NCI-H2227 treated with DMSO at 0.1 percent for 48 hours (cell line): Measurements from ENCODE around the gene VPS18.

Source experiments
- DNase-seq: peaks from one replicate; lab custom pipeline; 2025; lab: John Stamatoyannopoulos, UW

VPS18 gene

DNA sequence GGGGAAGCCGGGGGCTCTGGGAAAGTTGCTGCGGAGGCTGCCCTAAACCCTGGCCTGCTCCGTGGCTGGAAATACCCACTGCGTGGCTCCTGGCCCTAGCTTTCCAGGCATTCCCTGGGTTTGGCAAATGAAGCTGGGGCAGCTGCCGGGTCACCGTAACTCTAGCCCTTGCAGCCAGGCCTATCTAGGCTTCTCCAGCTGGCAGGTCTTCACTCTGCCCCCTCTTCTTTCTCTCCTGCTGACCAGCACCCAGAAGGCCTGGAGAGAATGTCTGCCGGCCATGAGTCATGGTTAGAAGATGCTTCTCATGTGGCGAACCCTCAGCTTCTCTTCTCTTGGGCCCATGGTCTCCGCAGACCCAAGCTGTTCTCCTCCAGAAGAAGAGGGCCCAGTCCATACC, 29.3 kb downstream of the VPS18 start:
- DNase-seq, result no peak

DNA sequence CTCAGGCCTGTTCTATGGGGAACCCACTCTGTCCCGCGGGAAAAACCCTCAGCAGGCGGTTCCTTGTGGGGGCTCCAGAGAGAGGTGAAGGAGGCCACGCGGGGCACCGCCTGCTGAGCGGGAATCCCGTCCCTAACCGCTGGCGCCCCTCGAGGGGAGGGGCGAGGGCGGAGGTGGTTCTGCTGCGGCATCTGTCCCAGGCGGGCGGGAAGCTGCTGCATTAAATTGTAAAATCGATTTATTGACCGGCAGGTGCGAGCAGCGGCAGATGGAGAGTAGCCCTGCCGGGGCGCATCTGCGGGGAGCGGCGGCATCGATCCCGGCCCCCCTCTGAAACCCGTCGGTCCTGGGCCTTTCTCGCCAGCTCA, 31.2 kb downstream of the VPS18 start:
- no peak for DNase-seq

DNA sequence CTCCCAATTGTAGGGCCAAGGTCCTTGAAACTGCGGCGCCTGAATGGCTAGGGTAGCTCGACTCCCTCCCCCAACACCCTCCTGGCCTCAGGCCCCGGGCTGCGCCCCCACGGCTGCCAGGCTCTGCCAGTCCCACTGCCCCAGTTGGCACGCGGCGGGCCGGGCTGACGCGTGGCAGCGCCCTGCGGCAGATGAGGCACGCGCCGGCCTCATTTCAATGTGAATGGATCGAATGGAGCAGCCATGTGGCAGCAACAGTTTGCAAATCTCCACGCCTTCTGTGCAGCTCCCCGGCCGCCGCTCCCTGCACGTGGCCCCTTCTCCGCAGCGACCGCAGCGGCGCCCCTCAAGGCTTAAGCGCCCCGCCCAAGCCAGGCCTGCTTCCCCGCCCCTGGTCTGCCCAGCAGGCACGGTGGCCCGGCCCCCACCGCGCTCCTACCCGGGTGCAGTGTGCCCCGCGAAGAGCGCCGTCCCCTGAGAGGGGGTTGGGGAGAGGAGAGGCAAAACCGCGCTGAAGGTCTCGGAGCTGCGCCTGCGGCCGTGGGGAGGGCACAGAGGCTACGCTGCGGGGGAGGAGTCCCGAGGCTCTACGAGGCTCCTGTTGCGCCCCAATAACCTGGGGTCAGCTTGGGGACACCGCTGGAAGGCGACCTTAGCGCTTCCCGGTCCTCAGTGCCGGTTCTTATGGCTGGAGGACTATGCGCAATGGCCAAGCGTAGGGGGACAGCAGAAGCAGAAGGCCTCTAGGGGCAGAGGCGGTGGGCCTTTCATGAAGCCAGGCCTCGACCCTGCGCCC, 31.8 kb downstream of the VPS18 start:
- DNase-seq, result peak; percentile 26

DNA sequence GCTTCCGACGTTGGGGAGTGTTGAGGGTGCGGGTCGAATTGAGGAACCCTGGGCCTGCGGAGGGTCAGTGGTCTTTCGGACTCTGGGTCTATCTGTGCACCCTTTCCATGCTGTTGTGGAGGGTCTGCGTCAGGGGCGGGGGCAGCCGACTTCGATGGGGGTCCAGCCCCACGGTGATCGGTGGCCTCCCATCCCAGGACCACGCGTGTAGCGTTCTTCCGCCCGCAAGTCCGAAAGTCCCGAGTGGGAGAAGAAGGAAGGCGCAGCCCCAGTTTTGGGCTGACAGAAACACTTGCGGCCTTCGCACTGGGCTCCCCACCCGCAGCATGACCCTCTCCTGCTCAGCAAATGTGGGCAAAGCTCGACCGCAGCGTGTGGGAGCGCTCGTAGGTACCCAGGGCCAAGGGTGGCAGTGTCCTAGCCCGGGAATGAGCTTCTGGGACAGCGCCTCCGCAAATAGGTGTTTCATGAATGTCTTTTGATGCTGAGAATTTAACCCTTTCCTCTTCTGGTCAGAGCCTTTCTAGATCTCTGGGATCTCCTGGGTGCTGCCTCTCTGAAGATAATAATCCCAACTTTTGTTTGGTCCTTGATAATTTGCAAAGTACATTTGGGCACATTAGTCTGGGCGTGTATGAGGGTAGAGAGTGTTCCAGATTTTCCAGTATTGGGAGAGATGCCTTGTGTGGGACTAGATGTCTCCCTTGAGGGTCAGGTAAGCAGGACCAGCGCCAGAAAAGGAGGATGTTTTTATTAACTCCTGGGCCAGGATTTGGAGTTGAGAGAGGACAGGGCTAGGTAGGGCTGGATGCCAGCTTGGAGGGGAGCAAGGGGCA, 32.6 kb downstream of the VPS18 start:
- DNase-seq, result no peak

DNA sequence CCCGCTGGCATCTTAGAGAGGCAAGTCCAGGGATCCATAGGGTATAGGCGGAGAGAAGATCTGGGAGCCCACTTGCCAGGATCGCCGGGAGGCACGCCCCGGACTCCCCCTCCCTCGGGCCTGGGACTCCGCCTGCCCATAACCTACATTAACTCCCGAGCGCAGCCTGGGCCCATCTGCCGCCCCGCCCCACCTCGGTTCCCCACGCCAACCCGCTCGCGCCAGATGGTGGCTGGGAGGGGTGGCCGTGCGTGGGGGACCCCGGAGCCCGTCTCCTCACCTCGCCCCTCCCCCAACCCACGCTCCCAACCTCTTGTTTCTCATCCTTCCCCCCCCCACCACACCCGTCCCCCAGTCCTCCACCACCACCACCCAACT, 33.2 kb downstream of the VPS18 start:
- no peak for DNase-seq

DNA sequence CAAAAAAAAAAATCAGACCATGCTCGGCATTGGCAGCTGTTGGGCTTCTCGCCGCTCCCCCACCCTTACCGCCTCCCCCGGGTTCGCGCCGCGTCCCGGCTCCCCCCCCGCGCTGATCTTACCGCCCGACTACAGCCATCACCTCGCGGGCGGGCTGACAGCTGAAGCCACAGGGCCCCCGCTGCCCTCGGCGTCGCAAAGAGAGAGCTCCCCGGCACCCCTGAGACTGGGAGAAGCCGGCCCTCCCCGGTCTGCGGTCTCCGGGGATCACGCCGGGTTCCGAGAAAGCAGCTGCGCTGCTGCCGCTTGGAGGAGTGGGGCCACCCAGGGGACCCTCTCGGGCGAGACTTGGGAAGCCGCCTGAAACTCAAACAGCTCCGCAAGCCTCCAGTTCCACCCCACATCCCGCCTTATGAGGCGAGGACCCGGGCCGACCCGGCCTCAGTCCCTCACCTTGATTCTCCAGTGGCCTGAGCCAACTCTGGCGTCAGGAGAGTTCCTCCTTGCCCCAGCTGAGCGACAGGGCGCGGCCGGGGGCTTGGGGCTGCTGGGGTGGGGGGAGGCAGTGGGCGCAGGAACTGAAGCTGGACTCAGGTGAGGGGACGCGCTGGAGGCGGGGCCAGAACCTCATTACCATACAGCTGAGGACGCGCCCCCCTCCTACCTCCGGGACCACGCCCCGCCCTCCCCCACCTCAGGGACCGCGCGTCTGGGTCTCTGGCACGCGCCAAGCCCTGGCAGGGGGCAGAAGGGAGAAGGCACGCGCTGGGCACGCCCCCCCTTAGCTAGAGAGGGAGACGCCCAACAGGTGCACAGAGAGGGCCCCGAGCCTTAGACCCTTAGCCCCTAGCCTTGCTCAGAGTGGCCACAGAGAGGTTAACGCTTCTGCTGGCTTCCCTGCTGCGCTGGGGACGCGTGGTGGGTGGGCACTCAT, 33.9 kb downstream of the VPS18 start:
- peak; percentile 13 for DNase-seq

DNA sequence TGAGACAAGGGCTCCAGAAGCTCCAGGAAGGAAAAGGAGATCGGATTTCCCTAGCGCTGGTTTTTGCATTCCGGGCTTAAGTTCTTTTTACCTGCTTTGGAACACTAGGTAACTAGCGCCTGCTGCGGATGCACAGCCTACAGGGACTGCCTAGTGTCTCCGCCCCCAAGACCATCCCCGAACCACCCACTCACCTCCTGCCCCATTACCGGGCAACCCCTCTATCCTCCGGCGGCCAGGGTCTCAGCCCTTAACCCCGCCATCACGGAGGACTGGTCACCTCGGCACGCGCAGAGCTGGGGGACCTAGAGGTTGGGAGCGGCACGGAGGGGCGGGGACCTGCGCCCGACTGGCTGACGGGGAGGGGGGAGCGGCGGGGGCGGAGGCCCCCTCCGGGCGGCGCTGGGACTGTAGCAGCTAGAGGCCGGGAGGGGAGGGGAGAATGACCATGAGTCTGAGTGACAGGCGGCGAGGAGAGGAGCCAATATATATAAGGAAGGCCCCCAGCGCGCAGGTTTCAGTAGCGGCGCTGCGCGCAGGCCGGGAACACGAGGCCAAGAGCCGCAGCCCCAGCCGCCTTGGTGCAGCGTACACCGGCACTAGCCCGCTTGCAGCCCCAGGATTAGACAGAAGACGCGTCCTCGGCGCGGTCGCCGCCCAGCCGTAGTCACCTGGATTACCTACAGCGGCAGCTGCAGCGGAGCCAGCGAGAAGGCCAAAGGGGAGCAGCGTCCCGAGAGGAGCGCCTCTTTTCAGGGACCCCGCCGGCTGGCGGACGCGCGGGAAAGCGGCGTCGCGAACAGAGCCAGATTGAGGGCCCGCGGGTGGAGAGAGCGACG, 34.8 kb downstream of the VPS18 start, which contains the start of gene DLL4:
TSS of gene DLL4 (plus strand) at position 520 of the 839 bp plus-strand sequence. CDS start 329 bp downstream, outside the sequence.
- DNase-seq, result peak; percentile 76

DNA sequence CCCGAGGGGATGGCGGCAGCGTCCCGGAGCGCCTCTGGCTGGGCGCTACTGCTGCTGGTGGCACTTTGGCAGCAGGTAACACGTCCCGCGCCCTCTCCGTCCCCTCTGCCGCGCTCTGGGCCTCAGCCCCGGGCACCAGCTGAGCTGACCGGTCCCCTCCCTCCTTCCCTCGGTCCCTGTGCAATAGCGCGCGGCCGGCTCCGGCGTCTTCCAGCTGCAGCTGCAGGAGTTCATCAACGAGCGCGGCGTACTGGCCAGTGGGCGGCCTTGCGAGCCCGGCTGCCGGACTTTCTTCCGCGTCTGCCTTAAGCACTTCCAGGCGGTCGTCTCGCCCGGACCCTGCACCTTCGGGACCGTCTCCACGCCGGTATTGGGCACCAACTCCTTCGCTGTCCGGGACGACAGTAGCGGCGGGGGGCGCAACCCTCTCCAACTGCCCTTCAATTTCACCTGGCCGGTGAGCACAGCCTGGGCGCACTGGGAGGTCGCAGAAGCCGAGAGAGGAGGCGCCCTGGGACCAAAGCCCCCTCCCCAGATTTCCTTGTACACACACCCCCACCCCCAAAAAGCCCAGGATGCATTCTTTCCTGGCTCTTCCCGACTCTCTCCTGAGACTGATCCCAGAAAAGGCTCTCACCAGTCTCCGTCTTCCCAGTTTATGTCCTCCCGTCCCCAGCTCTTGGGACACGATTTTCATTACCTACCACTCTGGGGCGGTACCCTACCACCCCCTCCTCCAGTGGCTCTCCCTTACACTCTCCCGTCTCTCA, 35.6 kb downstream of the VPS18 start:
- no peak for DNase-seq

DNA sequence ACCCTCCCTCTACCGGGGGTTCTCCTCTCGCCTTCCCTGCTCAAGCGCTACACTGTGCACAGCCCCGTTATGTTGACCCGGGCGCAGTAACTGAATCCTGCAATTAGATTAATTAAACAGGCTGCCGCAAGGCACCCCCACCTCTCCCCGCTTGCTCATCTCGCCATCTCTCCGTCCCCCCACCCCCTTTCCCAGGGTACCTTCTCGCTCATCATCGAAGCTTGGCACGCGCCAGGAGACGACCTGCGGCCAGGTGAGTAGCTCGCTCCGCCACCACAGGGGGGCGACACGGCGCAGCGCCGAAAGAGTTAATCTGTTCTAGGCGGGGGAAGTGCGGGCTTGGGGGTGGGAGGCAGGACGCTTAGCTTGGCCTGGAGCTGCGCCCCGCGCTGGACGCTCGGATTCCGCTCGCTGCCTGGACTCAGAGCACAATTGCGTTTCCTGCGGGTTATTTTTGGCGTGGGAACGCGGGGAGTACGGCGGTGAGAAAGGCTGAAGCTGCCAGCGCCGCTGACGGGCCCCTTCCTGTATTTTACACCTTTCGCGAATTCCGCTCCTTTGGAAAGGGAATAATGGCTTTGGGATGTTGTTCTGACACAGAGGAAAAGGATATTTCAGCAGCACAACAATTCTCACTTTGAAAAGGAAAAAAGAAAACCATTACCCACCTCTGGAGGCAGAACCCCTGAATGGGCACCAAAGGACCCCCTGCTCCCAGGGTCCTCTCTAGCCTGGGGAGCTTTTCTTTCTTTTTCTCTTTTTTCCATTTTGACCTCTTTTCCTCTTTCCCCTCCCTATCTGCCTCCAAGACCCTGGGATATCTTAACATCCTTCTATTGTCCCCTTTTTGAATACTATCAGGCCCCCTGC, 36.4 kb downstream of the VPS18 start:
- DNase-seq, result peak; percentile 4

DNA sequence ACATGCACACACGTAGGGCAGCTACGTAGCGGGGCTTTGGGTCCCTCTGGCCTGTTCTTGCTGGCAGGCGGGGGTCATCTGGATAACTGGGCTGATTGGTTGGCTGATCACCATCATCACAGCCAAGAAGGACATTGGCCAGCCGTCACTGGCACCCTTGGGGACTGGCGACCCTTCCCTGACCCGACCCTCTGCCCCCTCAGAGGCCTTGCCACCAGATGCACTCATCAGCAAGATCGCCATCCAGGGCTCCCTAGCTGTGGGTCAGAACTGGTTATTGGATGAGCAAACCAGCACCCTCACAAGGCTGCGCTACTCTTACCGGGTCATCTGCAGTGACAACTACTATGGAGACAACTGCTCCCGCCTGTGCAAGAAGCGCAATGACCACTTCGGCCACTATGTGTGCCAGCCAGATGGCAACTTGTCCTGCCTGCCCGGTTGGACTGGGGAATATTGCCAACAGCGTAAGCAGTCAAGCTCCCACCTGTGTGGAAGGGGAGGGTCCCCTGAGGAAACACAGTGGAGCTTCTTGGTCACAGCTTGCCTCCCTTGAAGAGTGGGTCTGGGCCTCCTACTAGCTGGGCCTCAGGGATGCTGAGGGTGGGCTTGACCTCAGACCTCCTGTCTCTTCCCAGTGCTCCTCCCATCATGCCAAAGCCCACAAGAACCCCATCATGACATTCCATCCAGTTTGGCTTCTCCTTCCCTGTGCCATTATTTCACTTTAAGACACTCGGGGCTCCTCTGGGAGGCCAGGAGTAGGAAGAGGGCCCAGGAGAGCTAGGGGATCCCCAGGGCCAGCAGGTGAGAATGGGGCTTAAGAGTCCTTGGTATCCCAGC, 37.3 kb downstream of the VPS18 start:
- no peak for DNase-seq

DNA sequence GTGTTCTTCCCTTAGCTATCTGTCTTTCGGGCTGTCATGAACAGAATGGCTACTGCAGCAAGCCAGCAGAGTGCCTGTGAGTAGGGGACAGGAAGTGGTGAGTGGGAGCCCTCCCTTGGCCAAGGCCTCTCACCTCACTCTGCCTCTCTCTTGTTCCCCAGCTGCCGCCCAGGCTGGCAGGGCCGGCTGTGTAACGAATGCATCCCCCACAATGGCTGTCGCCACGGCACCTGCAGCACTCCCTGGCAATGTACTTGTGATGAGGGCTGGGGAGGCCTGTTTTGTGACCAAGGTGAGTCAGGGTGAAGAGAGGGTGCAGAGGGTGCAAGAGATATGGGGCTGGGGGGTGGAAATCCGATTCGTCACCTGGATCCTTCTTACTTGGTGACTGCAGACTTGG, 37.9 kb downstream of the VPS18 start:
- no peak for DNase-seq

DNA sequence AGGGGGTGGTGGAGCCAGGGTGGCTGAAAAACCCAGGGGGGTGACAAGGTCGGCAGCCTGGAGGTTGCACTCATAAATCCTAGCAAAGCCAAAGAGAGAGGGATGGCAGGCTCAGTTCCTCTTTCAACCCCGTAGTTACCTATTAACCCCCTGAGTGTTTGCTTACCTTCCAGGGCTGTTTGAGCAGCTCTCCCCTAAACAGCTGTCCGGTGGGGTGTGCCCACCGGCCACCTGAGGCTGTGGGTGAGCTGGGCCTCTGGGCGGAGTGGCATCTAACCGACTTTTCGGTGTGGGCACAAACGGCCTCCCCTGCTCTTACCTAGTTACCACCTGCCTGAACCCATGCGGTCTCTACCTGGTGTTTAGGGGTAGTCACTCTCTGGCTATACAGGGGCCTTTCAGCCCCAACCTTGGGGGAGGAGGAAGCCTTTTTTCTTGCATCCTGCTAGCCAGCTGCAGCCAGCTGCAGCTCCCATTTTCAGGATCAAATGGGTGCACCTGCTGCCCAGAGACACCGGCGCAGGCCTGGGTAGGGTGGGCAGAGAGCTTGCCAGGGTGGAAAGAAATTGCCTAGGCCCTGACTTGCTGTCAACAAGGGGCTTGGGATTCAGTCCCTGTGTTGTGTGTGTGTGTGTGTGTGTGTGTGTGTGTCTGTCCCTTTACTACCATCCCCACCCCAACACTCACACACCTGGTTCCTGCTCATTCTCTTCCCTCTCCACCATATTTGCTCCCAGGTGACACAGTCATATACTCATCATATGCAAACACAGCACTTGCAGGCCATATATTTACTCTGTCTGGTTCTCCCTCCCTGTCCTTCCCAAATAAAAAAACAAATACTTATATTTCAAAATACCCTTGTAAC, 38.6 kb downstream of the VPS18 start:
- DNase-seq, result no peak

DNA sequence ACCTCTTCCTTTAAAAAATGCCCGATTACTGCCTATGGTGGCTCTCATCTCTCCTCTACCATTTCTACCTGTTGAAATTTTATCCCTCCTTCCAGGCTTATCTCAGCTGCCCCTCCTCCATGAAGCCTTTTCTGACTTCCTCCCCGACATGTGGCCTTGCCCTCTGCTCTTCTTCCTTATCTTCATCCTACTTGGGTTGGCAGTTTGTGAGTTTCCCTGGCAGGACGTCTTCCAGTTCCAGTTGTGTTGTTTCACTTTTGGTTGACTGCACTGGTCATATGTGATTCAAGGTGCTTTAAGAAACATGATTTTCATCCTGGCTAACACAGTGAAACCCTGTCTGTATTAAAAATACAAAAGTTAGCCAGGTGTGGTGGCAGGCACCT, 39.3 kb downstream of the VPS18 start:
- no peak for DNase-seq

DNA sequence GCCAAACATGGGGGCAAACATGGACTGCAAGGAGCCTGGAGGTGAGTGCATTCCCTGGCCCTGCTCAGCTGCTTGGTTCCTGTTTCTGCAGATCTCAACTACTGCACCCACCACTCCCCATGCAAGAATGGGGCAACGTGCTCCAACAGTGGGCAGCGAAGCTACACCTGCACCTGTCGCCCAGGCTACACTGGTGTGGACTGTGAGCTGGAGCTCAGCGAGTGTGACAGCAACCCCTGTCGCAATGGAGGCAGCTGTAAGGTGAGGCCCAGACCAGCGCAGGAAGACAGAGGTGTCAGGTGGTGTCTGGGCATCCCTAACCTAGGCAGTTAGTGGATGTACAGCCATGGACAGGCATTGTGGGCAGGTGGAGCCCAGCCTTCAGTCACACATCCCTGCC, 40.2 kb downstream of the VPS18 start:
- DNase-seq, result no peak

DNA sequence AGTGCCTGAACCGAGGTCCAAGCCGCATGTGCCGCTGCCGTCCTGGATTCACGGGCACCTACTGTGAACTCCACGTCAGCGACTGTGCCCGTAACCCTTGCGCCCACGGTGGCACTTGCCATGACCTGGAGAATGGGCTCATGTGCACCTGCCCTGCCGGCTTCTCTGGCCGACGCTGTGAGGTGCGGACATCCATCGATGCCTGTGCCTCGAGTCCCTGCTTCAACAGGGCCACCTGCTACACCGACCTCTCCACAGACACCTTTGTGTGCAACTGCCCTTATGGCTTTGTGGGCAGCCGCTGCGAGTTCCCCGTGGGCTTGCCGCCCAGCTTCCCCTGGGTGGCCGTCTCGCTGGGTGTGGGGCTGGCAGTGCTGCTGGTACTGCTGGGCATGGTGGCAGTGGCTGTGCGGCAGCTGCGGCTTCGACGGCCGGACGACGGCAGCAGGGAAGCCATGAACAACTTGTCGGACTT, 42.0 kb downstream of the VPS18 start:
- DNase-seq, result no peak

DNA sequence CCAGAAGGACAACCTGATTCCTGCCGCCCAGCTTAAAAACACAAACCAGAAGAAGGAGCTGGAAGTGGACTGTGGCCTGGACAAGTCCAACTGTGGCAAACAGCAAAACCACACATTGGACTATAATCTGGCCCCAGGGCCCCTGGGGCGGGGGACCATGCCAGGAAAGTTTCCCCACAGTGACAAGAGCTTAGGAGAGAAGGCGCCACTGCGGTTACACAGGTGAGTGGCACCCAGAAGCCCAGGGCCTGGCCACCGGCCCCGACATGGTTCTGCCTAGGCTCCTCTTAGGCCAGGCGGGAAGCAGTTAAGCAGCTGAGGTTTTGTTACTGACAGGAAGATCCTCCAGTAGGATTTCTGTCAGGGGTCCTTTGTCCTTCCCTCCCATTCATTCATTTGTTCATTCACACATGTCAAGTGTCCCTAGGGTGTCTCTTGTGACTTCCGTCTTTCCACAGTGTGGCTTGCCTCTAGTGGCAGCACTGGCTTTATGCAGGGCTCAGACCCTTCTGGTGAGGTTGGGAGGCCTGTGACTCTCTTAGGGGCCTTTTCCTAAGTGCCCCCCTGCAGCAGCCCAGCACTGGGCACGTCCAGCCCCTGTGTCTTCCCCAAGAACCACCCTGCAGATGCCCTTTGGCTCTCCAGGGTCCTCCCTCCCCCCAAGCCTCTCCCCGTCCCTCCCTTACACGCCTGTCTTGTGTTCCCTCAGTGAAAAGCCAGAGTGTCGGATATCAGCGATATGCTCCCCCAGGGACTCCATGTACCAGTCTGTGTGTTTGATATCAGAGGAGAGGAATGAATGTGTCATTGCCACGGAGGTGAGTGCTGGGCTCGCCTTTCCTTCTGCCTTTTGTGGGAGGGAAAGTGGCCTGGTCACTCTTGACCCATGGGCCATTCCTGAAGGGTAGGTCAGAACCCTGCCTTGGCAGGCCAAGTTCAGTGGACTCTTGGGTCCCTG, 42.7 kb downstream of the VPS18 start:
- DNase-seq, result no peak
